A673 (cell line): ENCODE measurements around the gene CERK. TPM values are rescaled to one million over a fixed set of nuclear protein-coding genes. Genes with fewer than 3 reads are reported as not detected.

Source experiments
- BruUV-seq: library from RNA; stranded (reverse); fragments of 400-500 nt; replicated peaks from 2 replicates; lab custom pipeline; 2021; lab: Mats Ljungman, UMichigan
- CTCF ChIA-PET: fragments of 300-600 bp; sonication (Branson Sonifier 250); formaldehyde crosslinking; loops from one replicate; lab custom pipeline; 2022; ENCODE audit warnings: antibody characterized with exemption; lab: Charles Lee
- POLR2A ChIA-PET: fragments of 300-600 bp; sonication (Branson Sonifier 250); formaldehyde crosslinking; loops from one replicate; lab custom pipeline; 2022; ENCODE audit warnings: antibody characterized with exemption; ENCODE audit not compliant: low non-redundant PET; lab: Charles Lee
- DNase-seq: peaks from one replicate; pipeline ENCODE4 v3.0.0-alpha.2; 2015; ENCODE audit warnings: low spot score
- H3K27ac ChIP-seq: fragments of 200-600 bp; sonication (generic); 2 replicates; pipeline ENCODE4 v1.5.1; 2016; ENCODE audit warnings: mixed run types, low read depth, mild to moderate bottlenecking, mixed read lengths, antibody characterized with exemption, low read length; ENCODE audit not compliant: poor library complexity, severe bottlenecking
- H3K27me3 ChIP-seq: fragments of 200-600 bp; sonication (generic); replicated peaks from 2 replicates; pipeline ENCODE4 v1.6.1; 2017; ENCODE audit warnings: mixed run types, low read depth, mild to moderate bottlenecking, mixed read lengths, antibody characterized with exemption, low read length; ENCODE audit not compliant: insufficient read depth, poor library complexity
- H3K36me3 ChIP-seq: fragments of 200-600 bp; sonication (generic); 2 replicates; pipeline ENCODE4 v1.6.1; 2016; ENCODE audit warnings: mixed run types, mild to moderate bottlenecking, mixed read lengths, antibody characterized with exemption, low read length; ENCODE audit not compliant: insufficient read depth, poor library complexity, severe bottlenecking
- H3K4me1 ChIP-seq: fragments of 200-600 bp; sonication (generic); 2 replicates; pipeline ENCODE4 v1.6.1; 2017; ENCODE audit warnings: mixed run types, mild to moderate bottlenecking, mixed read lengths, antibody characterized with exemption, low read length; ENCODE audit not compliant: insufficient read depth, poor library complexity, severe bottlenecking
- H3K4me3 ChIP-seq: fragments of 200-600 bp; sonication (generic); 2 replicates; pipeline ENCODE4 v1.5.1; 2016; ENCODE audit warnings: low read depth, mixed run types, mild to moderate bottlenecking, mixed read lengths, low read length; ENCODE audit not compliant: poor library complexity, severe bottlenecking
- H3K9me3 ChIP-seq: fragments of 200-600 bp; sonication (generic); 2 replicates; pipeline ENCODE4 v1.6.1; 2016; ENCODE audit warnings: mixed run types, low read depth, mild to moderate bottlenecking, mixed read lengths, antibody characterized with exemption, low read length; ENCODE audit not compliant: poor library complexity, severe bottlenecking
- EZH2 ChIP-seq: fragments of 200-600 bp; sonication (generic); IDR thresholded peaks from 2 replicates; pipeline ENCODE4 v1.6.1; 2017; ENCODE audit warnings: borderline replicate concordance, low read depth, mild to moderate bottlenecking, mixed read lengths, antibody characterized with exemption, low read length; ENCODE audit not compliant: poor library complexity, severe bottlenecking
- intact Hi-C: fragments of 100-400 bp; cut with micrococcal nuclease; formaldehyde crosslinking; loops from one replicate; pipeline ENCODE4 v1.10.0; 2022; ENCODE audit not compliant: unreplicated experiment
- total RNA-seq: library from RNA; stranded (reverse); gene quantifications from 2 replicates; pipeline ENCODE4 v1.2.3, GENCODE V29; 2021
- TF ChIP-seq, protein P1 (sequence below): fragments of 300-800, 200-600 bp; sonication (generic); conservative IDR thresholded peaks from 2 replicates; pipeline ENCODE4 v1.5.1; 2017; ENCODE audit warnings: low read depth, mild to moderate bottlenecking, antibody characterized with exemption, low read length, moderate library complexity, mixed read lengths

CERK gene
- total RNA-seq, 1 experiment from 2014 or later = 58.8 TPM

GRCh38 chr22:46663001-46663400, 75.1 kb downstream of the CERK start:
- no peaks in the 10 kb centered on the region for H3K27me3 ChIP-seq
- CTCF ChIA-PET = no interaction called here
- intact Hi-C loops = no loop called here

GRCh38 chr22:46662226-46662625, 75.8 kb downstream of the CERK start:
- intact Hi-C loops = no loop called here
- Histone ChIP-seq H3K27ac (no peak overlapping the region), H3K36me3 (no peaks in the 10 kb centered on the region), H3K9me3 (no peaks in the 10 kb centered on the region), H3K27me3 (no peaks in the 10 kb centered on the region), H3K4me3 (no peak overlapping the region), H3K4me1 (peaks cover 5% of the 10 kb centered on the region)
- TF ChIP-seq, protein P1, sequence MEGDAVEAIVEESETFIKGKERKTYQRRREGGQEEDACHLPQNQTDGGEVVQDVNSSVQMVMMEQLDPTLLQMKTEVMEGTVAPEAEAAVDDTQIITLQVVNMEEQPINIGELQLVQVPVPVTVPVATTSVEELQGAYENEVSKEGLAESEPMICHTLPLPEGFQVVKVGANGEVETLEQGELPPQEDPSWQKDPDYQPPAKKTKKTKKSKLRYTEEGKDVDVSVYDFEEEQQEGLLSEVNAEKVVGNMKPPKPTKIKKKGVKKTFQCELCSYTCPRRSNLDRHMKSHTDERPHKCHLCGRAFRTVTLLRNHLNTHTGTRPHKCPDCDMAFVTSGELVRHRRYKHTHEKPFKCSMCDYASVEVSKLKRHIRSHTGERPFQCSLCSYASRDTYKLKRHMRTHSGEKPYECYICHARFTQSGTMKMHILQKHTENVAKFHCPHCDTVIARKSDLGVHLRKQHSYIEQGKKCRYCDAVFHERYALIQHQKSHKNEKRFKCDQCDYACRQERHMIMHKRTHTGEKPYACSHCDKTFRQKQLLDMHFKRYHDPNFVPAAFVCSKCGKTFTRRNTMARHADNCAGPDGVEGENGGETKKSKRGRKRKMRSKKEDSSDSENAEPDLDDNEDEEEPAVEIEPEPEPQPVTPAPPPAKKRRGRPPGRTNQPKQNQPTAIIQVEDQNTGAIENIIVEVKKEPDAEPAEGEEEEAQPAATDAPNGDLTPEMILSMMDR = no peak
- no peak for TF ChIP-seq EZH2
- CTCF ChIA-PET = no interaction called here
- POLR2A ChIA-PET = no interaction called here
- no TSS peak for BruUV-seq
- DNase-seq = no peak

More at GRCh38 chr22:46663001-46663400, 75.1 kb downstream of the CERK start:
- Histone ChIP-seq H3K36me3 (no peaks in the 10 kb centered on the region), H3K4me1 (peaks cover 5% of the 10 kb centered on the region), H3K27ac (no peak overlapping the region), H3K9me3 (no peaks in the 10 kb centered on the region), H3K4me3 (no peak overlapping the region)
- no peak for DNase-seq
- POLR2A ChIA-PET = no interaction called here
- no peak for TF ChIP-seq EZH2
- TF ChIP-seq, protein P1 = no peak
- no TSS peak for BruUV-seq

GRCh38 chr22:46661221-46661851, 76.7 kb downstream of the CERK start:
- H3K9me3 ChIP-seq = no peaks in the 10 kb centered on the region
- no peaks in the 10 kb centered on the region for H3K36me3 ChIP-seq
- DNase-seq = peak; percentile 55
- no TSS peak for BruUV-seq
- H3K27me3 ChIP-seq = no peaks in the 10 kb centered on the region
- TF ChIP-seq, protein P1 = no peak
- TF ChIP-seq EZH2 = no peak
- H3K4me1 ChIP-seq = peaks cover 5% of the 10 kb centered on the region
- intact Hi-C loops = no loop called here
- ChIA-PET CTCF (no interaction called here), POLR2A (no interaction called here)
- H3K4me3 ChIP-seq = no peak overlapping the region
- no peak overlapping the region for H3K27ac ChIP-seq
